Smooth muscle cell (in vitro differentiated cells): Measurements from ENCODE around the gene CLSTN1. TPM values are rescaled to one million over a fixed set of nuclear protein-coding genes. Genes with fewer than 3 reads are reported as not detected.

Source experiments
- DNase-seq: peaks from one replicate; lab custom pipeline; 2025; ENCODE audit not compliant: unreplicated experiment; lab: John Stamatoyannopoulos, UW
- H2AFZ ChIP-seq: fragments of 200-600 bp; sonication (generic); 2 replicates; pipeline ENCODE4 v1.6.0; 2016; ENCODE audit warnings: antibody characterized with exemption, low read depth, mild to moderate bottlenecking
- H3F3A ChIP-seq: fragments of 200-600 bp; sonication (generic); 2 replicates; pipeline ENCODE4 v1.6.0; 2017; ENCODE audit warnings: antibody characterized with exemption, low read depth
- H3K27ac ChIP-seq: fragments of 200-600 bp; sonication (generic); 2 replicates; pipeline ENCODE4 v1.5.1; 2016; ENCODE audit warnings: low read depth, mild to moderate bottlenecking
- H3K27me3 ChIP-seq: fragments of 200-600 bp; sonication (generic); 2 replicates; pipeline ENCODE4 v1.6.1; 2016; ENCODE audit warnings: low read depth, mild to moderate bottlenecking
- H3K36me3 ChIP-seq: fragments of 200-600 bp; sonication (generic); 2 replicates; pipeline ENCODE4 v1.5.1; 2016; ENCODE audit warnings: low read depth
- H3K4me1 ChIP-seq: fragments of 200-600 bp; sonication (generic); 2 replicates; pipeline ENCODE4 v1.5.1; 2016; ENCODE audit warnings: low read depth
- H3K4me2 ChIP-seq: fragments of 200-600 bp; sonication (generic); 2 replicates; pipeline ENCODE4 v1.6.0; 2016; ENCODE audit warnings: mild to moderate bottlenecking
- H3K4me3 ChIP-seq: fragments of 200-600 bp; sonication (generic); 2 replicates; pipeline ENCODE4 v1.5.1; 2016; ENCODE audit warnings: mild to moderate bottlenecking
- H3K79me2 ChIP-seq: fragments of 200-600 bp; sonication (generic); 2 replicates; pipeline ENCODE4 v1.6.0; 2016; ENCODE audit warnings: low read depth, mild to moderate bottlenecking
- H3K9ac ChIP-seq: fragments of 200-600 bp; sonication (generic); 2 replicates; pipeline ENCODE4 v1.6.0; 2016; ENCODE audit warnings: low read depth
- H3K9me3 ChIP-seq: fragments of 200-600 bp; sonication (generic); replicated peaks from 2 replicates; pipeline ENCODE4 v1.5.1; 2016; ENCODE audit warnings: low read depth
- H4K20me1 ChIP-seq: fragments of 200-600 bp; sonication (generic); 2 replicates; pipeline ENCODE4 v1.6.0; 2016; ENCODE audit warnings: low read depth
- WGBS: methylation state at CpG from one replicate; pipeline ENCODE4 v1.1.7; 2016; ENCODE audit warnings: low lambda C conversion rate; 5-methylcytosine and 5-hydroxymethylcytosine counted together
- polyA plus RNA-seq: library from polyadenylated mRNA; unstranded; fragments of >200 nt; fragmentation: Nextera tagmentation; extraction: Ambion mirVana; gene quantifications from 2 replicates; pipeline ENCODE4 v1.2.1, GENCODE V29; 2016
- total RNA-seq: library from RNA; depleted of rRNA; stranded (reverse); fragments of >200 nt; gene quantifications from 2 replicates; pipeline ENCODE4 v1.2.3, GENCODE V29; 2014
- TF ChIP-seq, protein P1 (sequence below): fragments of 200-600 bp; sonication (generic); IDR thresholded peaks from 2 replicates; pipeline ENCODE4 v1.5.1; 2017; ENCODE audit warnings: borderline replicate concordance, mild to moderate bottlenecking, antibody characterized with exemption; ENCODE audit not compliant: insufficient read depth, poor library complexity, severe bottlenecking

CLSTN1 gene
- total and polyA plus RNA-seq, 2 experiments from 2014 or later, result 51.3 to 83.5 TPM

DNA sequence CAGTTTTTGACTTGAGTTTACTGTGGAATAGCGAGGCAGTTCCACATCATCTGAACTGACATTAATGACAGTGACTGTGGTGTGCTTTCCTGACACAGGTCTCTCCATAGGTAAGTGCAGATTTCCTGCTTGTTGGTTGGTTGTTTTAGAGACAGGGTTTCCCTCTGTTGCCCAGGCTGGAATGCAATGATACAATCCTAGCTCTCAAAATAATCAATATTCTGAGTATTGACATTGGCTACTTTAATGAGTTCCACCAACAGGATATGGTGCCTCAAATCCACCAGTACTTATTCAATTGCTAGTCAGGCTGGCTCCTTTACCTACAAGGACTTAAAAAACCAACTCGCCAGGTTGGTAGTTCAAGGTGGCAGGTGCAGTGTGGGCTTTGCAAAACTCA, 63.8 kb downstream of the CLSTN1 start:
- Histone ChIP-seq H4K20me1 (peaks cover 74% of the 10 kb centered on the region), H3K9ac (no peak overlapping the region), H3K9me3 (no peaks in the 10 kb centered on the region), H3F3A (no peaks in the 10 kb centered on the region), H3K27me3 (no peaks in the 10 kb centered on the region), H3K4me1 (no peaks in the 10 kb centered on the region), H3K4me2 (no peak overlapping the region), H3K36me3 (no peaks in the 10 kb centered on the region), H3K79me2 (peaks cover 32% of the 10 kb centered on the region), H3K27ac (no peak overlapping the region), H2AFZ (no peak overlapping the region), H3K4me3 (no peak overlapping the region)
- TF ChIP-seq, protein P1, sequence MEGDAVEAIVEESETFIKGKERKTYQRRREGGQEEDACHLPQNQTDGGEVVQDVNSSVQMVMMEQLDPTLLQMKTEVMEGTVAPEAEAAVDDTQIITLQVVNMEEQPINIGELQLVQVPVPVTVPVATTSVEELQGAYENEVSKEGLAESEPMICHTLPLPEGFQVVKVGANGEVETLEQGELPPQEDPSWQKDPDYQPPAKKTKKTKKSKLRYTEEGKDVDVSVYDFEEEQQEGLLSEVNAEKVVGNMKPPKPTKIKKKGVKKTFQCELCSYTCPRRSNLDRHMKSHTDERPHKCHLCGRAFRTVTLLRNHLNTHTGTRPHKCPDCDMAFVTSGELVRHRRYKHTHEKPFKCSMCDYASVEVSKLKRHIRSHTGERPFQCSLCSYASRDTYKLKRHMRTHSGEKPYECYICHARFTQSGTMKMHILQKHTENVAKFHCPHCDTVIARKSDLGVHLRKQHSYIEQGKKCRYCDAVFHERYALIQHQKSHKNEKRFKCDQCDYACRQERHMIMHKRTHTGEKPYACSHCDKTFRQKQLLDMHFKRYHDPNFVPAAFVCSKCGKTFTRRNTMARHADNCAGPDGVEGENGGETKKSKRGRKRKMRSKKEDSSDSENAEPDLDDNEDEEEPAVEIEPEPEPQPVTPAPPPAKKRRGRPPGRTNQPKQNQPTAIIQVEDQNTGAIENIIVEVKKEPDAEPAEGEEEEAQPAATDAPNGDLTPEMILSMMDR, result no peak
- no peak for DNase-seq
- WGBS, result 94% methylated on average over 2 of the region's 2 CpGs

DNA sequence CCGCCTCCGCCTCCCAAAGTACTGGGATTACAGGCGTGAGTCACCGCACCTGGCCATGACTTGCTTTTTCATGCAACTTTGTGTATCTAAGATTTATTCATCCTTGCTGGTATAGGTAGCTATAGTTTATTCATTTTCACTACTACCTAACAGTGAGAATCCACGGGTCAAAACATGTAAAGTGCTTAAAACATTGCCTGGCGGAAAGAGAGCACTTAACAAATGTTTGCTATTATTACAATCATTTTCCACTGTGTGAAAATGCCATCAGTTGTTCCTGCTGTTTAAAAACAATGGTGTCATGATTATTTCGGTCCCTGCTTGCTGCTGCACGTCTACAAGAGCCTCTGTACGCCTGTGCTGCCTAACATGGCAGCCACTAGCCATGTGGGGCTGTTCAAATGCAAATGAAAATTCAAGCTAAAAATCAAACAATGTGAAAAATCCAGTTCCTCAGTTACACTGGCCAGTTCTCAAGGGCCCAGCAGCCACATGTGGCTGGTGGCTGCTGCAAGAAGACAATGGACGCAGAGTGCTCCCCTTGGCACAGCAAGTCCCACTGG, 65.1 kb downstream of the CLSTN1 start:
- H3K79me2 ChIP-seq, result peaks cover 27% of the 10 kb centered on the region
- H4K20me1 ChIP-seq, result peaks cover 69% of the 10 kb centered on the region
- WGBS, result 93% methylated on average over 10 of the region's 10 CpGs
- no peak overlapping the region for H3K4me2 ChIP-seq
- TF ChIP-seq, protein P1, result no peak
- H3K9ac ChIP-seq, result no peak overlapping the region
- H3K36me3 ChIP-seq, result no peaks in the 10 kb centered on the region
- H3K27ac ChIP-seq, result no peak overlapping the region
- no peak overlapping the region for H3K4me3 ChIP-seq
- no peaks in the 10 kb centered on the region for H3K9me3 ChIP-seq
- DNase-seq, result no peak
- no peak overlapping the region for H2AFZ ChIP-seq
- H3F3A ChIP-seq, result no peaks in the 10 kb centered on the region
- no peaks in the 10 kb centered on the region for H3K4me1 ChIP-seq
- H3K27me3 ChIP-seq, result no peaks in the 10 kb centered on the region

DNA sequence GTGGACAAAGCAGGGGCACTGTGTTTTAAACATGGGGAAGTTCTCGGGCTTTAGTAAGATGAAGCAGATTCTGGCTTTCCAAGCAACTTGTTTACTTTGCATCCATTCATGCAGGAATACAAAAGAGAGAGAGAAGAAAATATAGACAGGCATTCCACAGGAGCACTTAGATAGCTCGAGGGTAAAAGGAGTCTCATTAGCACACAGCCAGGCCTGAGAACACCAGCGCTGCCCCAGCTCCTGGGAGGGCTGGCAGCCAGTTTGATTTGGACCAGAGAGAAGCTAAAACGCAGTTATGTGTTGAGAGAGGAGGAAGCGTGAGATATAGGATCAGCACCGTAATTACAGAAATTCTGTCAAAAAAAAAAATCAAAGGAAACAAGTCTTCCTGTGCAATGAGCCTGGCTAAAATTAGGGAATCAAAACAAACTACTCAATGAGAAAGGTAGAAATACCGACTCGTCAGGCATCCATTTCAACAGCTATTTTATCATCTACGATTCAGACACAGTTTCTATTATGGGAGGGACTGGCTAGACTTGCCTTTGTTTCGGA, 68.2 kb downstream of the CLSTN1 start:
- no peaks in the 10 kb centered on the region for H3K9me3 ChIP-seq
- no peak overlapping the region for H3K4me2 ChIP-seq
- peaks cover 23% of the 10 kb centered on the region for H3K79me2 ChIP-seq
- no peak for DNase-seq
- no peaks in the 10 kb centered on the region for H3K4me1 ChIP-seq
- WGBS, result 69% methylated on average over 10 of the region's 10 CpGs
- H3K4me3 ChIP-seq, result no peak overlapping the region
- no peaks in the 10 kb centered on the region for H3K27me3 ChIP-seq
- TF ChIP-seq, protein P1, result no peak
- no peak overlapping the region for H2AFZ ChIP-seq
- peaks cover 69% of the 10 kb centered on the region for H4K20me1 ChIP-seq
- no peak overlapping the region for H3K27ac ChIP-seq
- peaks cover 5% of the 10 kb centered on the region for H3K36me3 ChIP-seq
- no peaks in the 10 kb centered on the region for H3F3A ChIP-seq
- no peak overlapping the region for H3K9ac ChIP-seq

DNA sequence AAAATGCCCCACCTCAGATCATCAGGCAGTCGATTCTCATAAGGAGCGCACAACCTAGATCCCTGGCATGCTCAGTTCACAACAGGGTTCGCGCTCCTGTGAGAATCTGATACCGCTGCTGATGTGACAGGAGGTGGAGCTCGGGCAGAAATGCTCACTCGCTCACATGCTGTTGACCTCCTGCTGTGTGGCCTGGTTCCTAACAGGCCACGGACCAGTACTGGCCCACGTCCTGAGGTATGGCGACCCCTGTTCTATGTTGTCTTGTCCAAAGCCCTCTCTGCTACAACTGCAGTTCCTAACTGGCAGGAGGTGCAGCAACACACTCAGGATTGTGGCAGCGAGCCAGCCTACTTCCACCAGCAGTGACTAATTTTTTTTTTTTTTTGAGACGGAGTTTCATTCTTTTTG, 70.6 kb downstream of the CLSTN1 start:
- no peak overlapping the region for H3K9ac ChIP-seq
- WGBS, result 94% methylated on average over 12 of the region's 12 CpGs
- no peak for DNase-seq

More for the DNA sequence above, 70.6 kb downstream of the CLSTN1 start:
- Histone ChIP-seq H3K4me2 (no peak overlapping the region), H3K79me2 (peaks cover 20% of the 10 kb centered on the region), H3K27ac (no peak overlapping the region), H3K4me1 (no peaks in the 10 kb centered on the region), H3K4me3 (no peak overlapping the region), H3K27me3 (no peaks in the 10 kb centered on the region), H3K36me3 (peaks cover 12% of the 10 kb centered on the region), H4K20me1 (peaks cover 46% of the 10 kb centered on the region), H2AFZ (no peak overlapping the region), H3F3A (no peaks in the 10 kb centered on the region), H3K9me3 (no peaks in the 10 kb centered on the region)
- TF ChIP-seq, protein P1, result no peak
